Fibroblast of the conjunctiva (primary cell): ENCODE measurements around the gene LSS.
"Not testable (repeated sequence)": the region's sequence is repeated elsewhere in the genome, so short reads cannot be mapped to it uniquely, and the experiment has no call there.

Source experiments
- DNase-seq: peaks from one replicate; pipeline ENCODE4 v3.0.0-alpha.2; 2010; ENCODE audit warnings: low read depth

LSS gene

GRCh38 chr21:46185716-46186115 lies 42.9 kb downstream of the LSS start:
- DNase-seq, result no peak

GRCh38 chr21:46184625-46185555 lies 43.7 kb downstream of the LSS start:
- DNase-seq, result peak; percentile 61

GRCh38 chr21:46183910-46184624 lies 44.5 kb downstream of the LSS start, which contains the start of gene SPATC1L:
SPATC1L (minus strand) TSS chr21:46184459; CDS start chr21:46182816, 1,643 bp downstream.
- no peak for DNase-seq

GRCh38 chr21:46183337-46183909 lies 45.2 kb downstream of the LSS start:
- not testable (repeated sequence) for DNase-seq

GRCh38 chr21:46182548-46183336 lies 45.8 kb downstream of the LSS start:
- DNase-seq, result no peak

- no peak for DNase-seq
Observed at GRCh38 chr21:46181953-46182547, 46.5 kb downstream of the LSS start.

- no peak for DNase-seq
Observed at GRCh38 chr21:46181436-46181835, 47.1 kb downstream of the LSS start.

- no peak for DNase-seq
Observed at GRCh38 chr21:46180778-46181391, 47.7 kb downstream of the LSS start.

GRCh38 chr21:46180079-46180722 lies 48.4 kb downstream of the LSS start:
- no peak for DNase-seq

GRCh38 chr21:46179708-46180078 lies 48.9 kb downstream of the LSS start:
- no peak for DNase-seq

- DNase-seq, result no peak
Observed at GRCh38 chr21:46178961-46179360, 49.6 kb downstream of the LSS start.

- not testable (repeated sequence) for DNase-seq
Observed at GRCh38 chr21:46176443-46177129, 52.0 kb downstream of the LSS start.

GRCh38 chr21:46173573-46173972 lies 55.0 kb downstream of the LSS start:
- DNase-seq, result no peak

- no peak for DNase-seq
Observed at GRCh38 chr21:46172863-46173528, 55.6 kb downstream of the LSS start.

- DNase-seq, result no peak
Observed at GRCh38 chr21:46171996-46172862, 56.3 kb downstream of the LSS start.

GRCh38 chr21:46171585-46171984 lies 57.0 kb downstream of the LSS start:
- no peak for DNase-seq

- DNase-seq, result not testable (repeated sequence)
Observed at GRCh38 chr21:46170436-46171193, 58.0 kb downstream of the LSS start.
